Astrocyte (in vitro differentiated cells and primary cell): ENCODE results near the gene FABP3. TPM values are rescaled to one million over a fixed set of nuclear protein-coding genes. Genes with fewer than 3 reads are reported as not detected.

Source experiments
- DNase-seq: peaks from one replicate; pipeline ENCODE4 v3.0.0-alpha.2; 2010; ENCODE audit warnings: low read depth
- FAIRE-seq: peaks from 2 replicates; lab custom pipeline; 2011; peaks lifted over from hg19 to GRCh38; lab: Jason Lieb, UNC
- H2AFZ ChIP-seq: 2 replicates; pipeline ENCODE4 v1.6.0; 2012; ENCODE audit warnings: low read depth, low read length, inconsistent platforms
- H3K27ac ChIP-seq: 2 replicates; pipeline ENCODE4 v1.5.1; 2011; ENCODE audit warnings: low read depth, low read length, inconsistent platforms
- H3K27me3 ChIP-seq: 2 replicates; pipeline ENCODE4 v1.6.0; 2011; ENCODE audit warnings: low read length, inconsistent platforms; ENCODE audit not compliant: insufficient read depth
- H3K36me3 ChIP-seq: 2 replicates; pipeline ENCODE4 v1.5.1; 2011; ENCODE audit warnings: low read length, inconsistent platforms; ENCODE audit not compliant: insufficient read depth
- H3K4me1 ChIP-seq: 2 replicates; pipeline ENCODE4 v1.5.1; 2011; ENCODE audit warnings: low read length, inconsistent platforms; ENCODE audit not compliant: insufficient read depth
- H3K4me2 ChIP-seq: 2 replicates; pipeline ENCODE4 v1.6.0; 2012; ENCODE audit warnings: low read length, inconsistent platforms
- H3K4me3 ChIP-seq: 2 replicates; pipeline ENCODE4 v1.5.1; 2011; ENCODE audit warnings: low read depth, mild to moderate bottlenecking, low read length, inconsistent platforms; ENCODE audit not compliant: insufficient read depth
- H3K79me2 ChIP-seq: 2 replicates; pipeline ENCODE4 v1.6.0; 2012; ENCODE audit warnings: mild to moderate bottlenecking, low read length, inconsistent platforms; ENCODE audit not compliant: insufficient read depth
- H3K9ac ChIP-seq: 2 replicates; pipeline ENCODE4 v1.6.0; 2012; ENCODE audit warnings: mild to moderate bottlenecking, low read length, inconsistent platforms
- H3K9me3 ChIP-seq: 2 replicates; pipeline ENCODE4 v1.5.1; 2012; ENCODE audit warnings: low read depth, mild to moderate bottlenecking, low read length, inconsistent platforms; ENCODE audit not compliant: insufficient read depth
- H4K20me1 ChIP-seq: 2 replicates; pipeline ENCODE4 v1.6.0; 2012; ENCODE audit warnings: low read length, inconsistent platforms; ENCODE audit not compliant: insufficient read depth
- H3K27ac Mint-ChIP-seq: one replicate; pipeline ENCODE4 v1.8.0; 2021; ENCODE audit warnings: mild to moderate bottlenecking, mixed read lengths; ENCODE audit not compliant: unreplicated experiment
- H3K27me3 Mint-ChIP-seq: one replicate; pipeline ENCODE4 v1.8.0; 2021; ENCODE audit warnings: low read depth, mixed read lengths; ENCODE audit not compliant: unreplicated experiment
- H3K36me3 Mint-ChIP-seq: one replicate; pipeline ENCODE4 v1.8.0; 2021; ENCODE audit warnings: low read depth, mixed read lengths; ENCODE audit not compliant: unreplicated experiment
- H3K4me1 Mint-ChIP-seq: one replicate; pipeline ENCODE4 v1.8.0; 2021; ENCODE audit warnings: low read depth, mixed read lengths; ENCODE audit not compliant: unreplicated experiment
- H3K4me3 Mint-ChIP-seq: one replicate; pipeline ENCODE4 v1.8.0; 2021; ENCODE audit warnings: mild to moderate bottlenecking, moderate library complexity, mixed read lengths; ENCODE audit not compliant: unreplicated experiment
- H3K9me3 Mint-ChIP-seq: one replicate; pipeline ENCODE4 v1.8.0; 2021; ENCODE audit warnings: mild to moderate bottlenecking, mixed read lengths; ENCODE audit not compliant: unreplicated experiment
- CTCF ChIP-seq: IDR thresholded peaks from 2 replicates; pipeline ENCODE4 v1.5.1; 2011; ENCODE audit warnings: low read depth, mild to moderate bottlenecking, inconsistent platforms, low read length, moderate library complexity; ENCODE audit not compliant: insufficient read depth
- EZH2 ChIP-seq: IDR thresholded peaks from 2 replicates; pipeline ENCODE4 v1.6.1; 2012; ENCODE audit warnings: mild to moderate bottlenecking, low read length, inconsistent platforms; ENCODE audit not compliant: insufficient read depth
- total RNA-seq: library from RNA; stranded (reverse); gene quantifications from 2 replicates; pipeline ENCODE4 v1.2.1, GENCODE V29; 2021

Gene FABP3
- total RNA-seq, 1 donor from 2014 or later = 20.4 TPM

DNA sequence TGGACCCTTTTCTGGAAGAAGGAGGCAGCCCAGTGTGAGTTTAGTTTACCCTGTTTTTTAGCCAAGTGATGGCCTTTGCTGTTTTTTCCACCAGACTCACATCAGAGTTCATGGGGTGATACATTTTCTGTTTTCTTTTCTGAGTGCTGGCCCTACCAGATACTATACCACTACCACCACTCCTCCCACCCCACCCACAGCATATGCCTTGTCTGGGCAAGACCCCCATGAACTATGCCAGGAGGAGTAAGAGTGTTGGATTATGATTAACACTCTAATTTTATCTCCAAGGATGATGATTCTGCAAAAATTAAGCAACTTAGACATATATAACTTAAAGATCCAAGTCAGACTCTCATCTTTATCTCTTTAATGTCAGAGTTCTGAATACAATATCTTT lies 26.1 kb downstream of the FABP3 start:
- H3K4me3 Mint-ChIP-seq = no peak overlapping the region
- TF ChIP-seq EZH2 (no peak), CTCF (no peak)
- peaks cover 21% of the 10 kb centered on the region for H3K36me3 Mint-ChIP-seq
- Histone ChIP-seq H3K27ac (no peak overlapping the region), H3K79me2 (no peaks in the 10 kb centered on the region), H2AFZ (no peak overlapping the region), H3K4me1 (no peaks in the 10 kb centered on the region), H4K20me1 (no peaks in the 10 kb centered on the region), H3K9ac (no peak overlapping the region), H3K36me3 (peaks cover 21% of the 10 kb centered on the region), H3K4me2 (no peak overlapping the region), H3K27me3 (no peaks in the 10 kb centered on the region), H3K4me3 (no peak overlapping the region), H3K9me3 (no peaks in the 10 kb centered on the region)
- H3K9me3 Mint-ChIP-seq = no peaks in the 10 kb centered on the region
- DNase-seq (no peak), FAIRE-seq (no peak)
- H3K27me3 Mint-ChIP-seq = no peaks in the 10 kb centered on the region
- no peaks in the 10 kb centered on the region for H3K4me1 Mint-ChIP-seq
- H3K27ac Mint-ChIP-seq = no peak overlapping the region

DNA sequence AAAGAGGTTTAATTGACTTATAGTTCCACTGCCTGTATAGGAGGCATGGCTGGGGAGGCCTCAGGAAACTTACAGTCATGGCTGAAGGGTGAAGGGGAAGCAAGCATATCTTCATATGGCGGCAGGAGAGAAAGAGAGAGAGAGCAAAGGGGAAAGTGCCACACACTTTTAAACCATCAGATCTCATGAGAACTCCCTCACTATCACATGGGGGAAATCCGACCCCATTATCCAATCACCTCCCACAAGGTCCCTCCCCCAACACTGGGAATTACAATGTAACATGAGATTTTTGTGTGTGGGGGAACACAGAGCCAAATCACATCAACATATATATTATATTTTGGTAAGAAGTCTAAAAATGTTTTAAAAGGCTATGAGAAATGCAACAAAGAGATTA lies 27.2 kb downstream of the FABP3 start:
- H3K4me3 ChIP-seq = no peak overlapping the region
- H3K27ac Mint-ChIP-seq = no peak overlapping the region
- no peaks in the 10 kb centered on the region for H3K79me2 ChIP-seq
- H3K9me3 ChIP-seq = no peaks in the 10 kb centered on the region
- peaks cover 16% of the 10 kb centered on the region for H3K36me3 ChIP-seq
- H3K9me3 Mint-ChIP-seq = no peaks in the 10 kb centered on the region
- H3K27me3 Mint-ChIP-seq = no peaks in the 10 kb centered on the region
- DNase-seq (no peak), FAIRE-seq (no peak)
- no peaks in the 10 kb centered on the region for H4K20me1 ChIP-seq
- no peak overlapping the region for H3K4me2 ChIP-seq
- no peaks in the 10 kb centered on the region for H3K27me3 ChIP-seq
- TF ChIP-seq CTCF (no peak), EZH2 (no peak)
- no peaks in the 10 kb centered on the region for H3K4me1 ChIP-seq
- H3K9ac ChIP-seq = no peak overlapping the region
- H3K27ac ChIP-seq = no peak overlapping the region
- no peak overlapping the region for H2AFZ ChIP-seq
- H3K4me1 Mint-ChIP-seq = no peaks in the 10 kb centered on the region
- no peak overlapping the region for H3K4me3 Mint-ChIP-seq
- peaks cover 14% of the 10 kb centered on the region for H3K36me3 Mint-ChIP-seq

- Histone ChIP-seq H2AFZ (no peak overlapping the region), H3K27ac (no peak overlapping the region), H3K4me2 (no peak overlapping the region), H3K9ac (no peak overlapping the region), H3K9me3 (no peaks in the 10 kb centered on the region), H3K79me2 (no peaks in the 10 kb centered on the region), H3K27me3 (no peaks in the 10 kb centered on the region), H3K4me3 (no peak overlapping the region), H4K20me1 (no peaks in the 10 kb centered on the region), H3K4me1 (no peaks in the 10 kb centered on the region), H3K36me3 (peaks cover 11% of the 10 kb centered on the region)
- no peaks in the 10 kb centered on the region for H3K4me1 Mint-ChIP-seq
- peaks cover 16% of the 10 kb centered on the region for H3K36me3 Mint-ChIP-seq
- FAIRE-seq = no peak
- no peak for DNase-seq
- no peak overlapping the region for H3K27ac Mint-ChIP-seq
- no peaks in the 10 kb centered on the region for H3K27me3 Mint-ChIP-seq
- no peaks in the 10 kb centered on the region for H3K9me3 Mint-ChIP-seq
- no peak overlapping the region for H3K4me3 Mint-ChIP-seq
- TF ChIP-seq CTCF (no peak), EZH2 (no peak)
Observed at GRCh38 chr1:31344503-31344902, 28.4 kb downstream of the FABP3 start.
